Stimulated activated CD4-positive, alpha-beta T cell treated with anti-CD3 and anti-CD28 coated beads, Interleukin-4, amount 100 ng/mL, for 4 hours (primary cell): Measurements from ENCODE around the gene FBXO47.
"Not testable (repeated sequence)": the region's sequence is repeated elsewhere in the genome, so short reads cannot be mapped to it uniquely, and the experiment has no call there.

ENCODE experiments used
- DNase-seq, 2 experiments: peaks; one replicate each; pipeline ENCODE4 v3.0.0-alpha.2; 2020

Gene FBXO47

GRCh38 chr17:38980490-38981217 lies 13.5 kb upstream of the FBXO47 start:
- no peak for DNase-seq

DNA sequence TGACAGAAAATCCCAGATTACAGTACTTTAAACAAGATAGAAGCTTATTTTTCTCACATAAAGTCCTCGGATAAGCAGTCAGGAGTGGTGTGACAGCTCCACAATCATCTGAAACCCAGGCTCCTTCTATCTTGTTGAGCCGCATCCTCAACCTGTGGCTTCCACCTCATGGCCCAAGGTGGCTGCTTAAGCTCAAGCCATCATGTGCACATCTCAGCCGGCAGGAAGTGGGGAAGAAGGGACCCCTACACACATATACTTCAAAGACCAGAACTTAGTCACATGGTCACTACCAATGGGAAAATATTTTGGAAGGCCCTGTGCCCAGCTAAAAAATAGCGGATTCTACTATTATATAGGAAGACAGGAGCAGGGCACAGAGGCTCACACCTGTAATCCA lies 11.0 kb upstream of the FBXO47 start:
- no peak for DNase-seq

GRCh38 chr17:38976187-38976551 lies 9.0 kb upstream of the FBXO47 start:
- not testable (repeated sequence) for DNase-seq

DNA sequence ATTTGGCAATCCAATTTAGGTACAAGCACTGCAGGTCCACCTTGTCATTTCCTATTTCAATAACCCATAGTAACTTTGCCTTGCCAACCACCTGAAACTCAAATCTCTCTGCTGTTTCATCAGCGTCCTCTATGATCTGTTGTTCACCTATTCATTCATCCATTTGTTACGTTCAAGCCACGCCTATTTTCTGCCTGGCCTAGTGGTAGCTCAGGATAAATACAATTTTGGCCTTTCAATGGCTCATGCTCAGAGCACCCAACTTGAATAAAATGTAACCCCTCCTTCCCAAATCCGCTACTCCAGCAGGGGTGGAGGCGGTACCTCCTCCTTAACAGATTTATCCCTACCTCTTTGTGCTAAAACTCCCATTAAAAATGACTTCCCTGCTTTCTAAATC lies 3.6 kb upstream of the FBXO47 start:
- DNase-seq = no peak

DNA sequence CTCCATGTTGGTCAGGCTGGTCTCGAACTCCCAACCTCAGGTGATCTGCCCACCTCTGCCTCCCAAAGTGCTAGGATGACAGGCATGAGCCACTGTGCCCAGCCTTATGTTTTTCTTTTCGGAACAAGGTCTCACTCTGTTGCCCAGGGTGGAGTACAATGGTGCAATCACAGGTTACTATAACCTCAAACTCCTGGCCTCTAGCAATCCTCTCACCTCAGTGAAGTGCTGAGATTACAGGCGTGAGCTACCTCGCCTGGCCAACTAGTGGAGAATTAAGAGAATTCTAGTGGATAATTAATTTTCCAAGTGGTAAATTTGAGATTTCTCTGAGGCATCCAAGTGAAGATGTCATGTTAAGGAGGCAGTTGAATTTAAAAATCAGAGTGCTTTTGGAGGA lies 2.9 kb upstream of the FBXO47 start:
- no peak for DNase-seq

DNA sequence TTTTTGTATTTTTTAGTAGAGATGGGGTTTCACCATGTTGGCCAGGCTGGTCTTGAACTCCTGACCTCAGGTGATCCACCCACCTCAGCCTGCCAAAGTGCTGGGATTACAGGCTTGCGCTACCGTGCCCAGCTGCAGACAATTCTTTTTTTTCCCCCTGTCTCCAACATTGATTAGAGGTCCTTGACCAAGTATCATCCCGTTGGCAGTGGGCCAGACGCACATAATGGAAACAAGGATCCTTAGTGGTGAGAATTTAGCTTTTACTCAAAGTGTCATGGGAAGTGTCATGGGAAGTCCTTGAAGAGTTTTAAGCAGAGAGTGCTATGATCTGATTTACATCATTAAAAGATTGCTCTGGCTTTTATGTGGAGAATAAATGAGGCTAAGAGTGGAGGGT lies 2.1 kb upstream of the FBXO47 start:
- no peak for DNase-seq

DNA sequence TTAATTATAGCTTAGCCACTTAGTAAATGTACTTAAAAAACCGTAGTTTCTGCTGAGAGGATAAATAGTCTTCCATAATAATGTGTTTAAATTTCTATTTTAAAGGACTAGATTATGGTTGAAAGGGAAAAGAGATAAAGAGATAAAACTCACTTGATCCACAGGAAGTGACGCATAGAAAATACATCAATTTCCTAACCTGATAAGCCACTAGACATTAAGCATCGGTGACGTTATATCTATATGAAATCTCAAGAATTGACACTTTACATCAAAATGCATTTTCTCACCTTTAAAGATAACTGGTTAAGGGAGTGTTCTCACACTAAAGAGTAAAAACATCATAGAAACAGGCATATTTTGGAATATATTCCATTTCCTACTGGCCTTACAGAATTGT lies 5.8 kb downstream of the FBXO47 start:
- no peak for DNase-seq

DNA sequence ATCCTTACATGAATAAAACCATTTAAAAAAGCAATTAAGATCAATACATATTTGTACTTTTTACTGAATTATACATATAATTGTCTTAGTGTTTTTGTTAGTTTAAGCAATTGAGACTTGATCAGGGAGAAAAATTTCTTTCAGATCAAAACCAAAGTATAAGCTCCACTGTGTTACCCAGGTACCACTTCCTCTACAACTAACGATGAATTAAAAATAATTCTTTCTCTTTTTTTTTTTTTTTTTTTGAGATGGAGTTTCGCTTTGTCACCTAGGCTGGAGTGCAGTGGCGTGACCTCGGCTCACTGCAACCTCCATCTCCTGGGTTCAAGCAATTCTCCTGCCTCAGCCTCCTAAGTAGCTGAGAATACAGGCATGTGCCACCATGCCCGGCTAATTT lies 6.8 kb downstream of the FBXO47 start:
- DNase-seq = no peak

DNA sequence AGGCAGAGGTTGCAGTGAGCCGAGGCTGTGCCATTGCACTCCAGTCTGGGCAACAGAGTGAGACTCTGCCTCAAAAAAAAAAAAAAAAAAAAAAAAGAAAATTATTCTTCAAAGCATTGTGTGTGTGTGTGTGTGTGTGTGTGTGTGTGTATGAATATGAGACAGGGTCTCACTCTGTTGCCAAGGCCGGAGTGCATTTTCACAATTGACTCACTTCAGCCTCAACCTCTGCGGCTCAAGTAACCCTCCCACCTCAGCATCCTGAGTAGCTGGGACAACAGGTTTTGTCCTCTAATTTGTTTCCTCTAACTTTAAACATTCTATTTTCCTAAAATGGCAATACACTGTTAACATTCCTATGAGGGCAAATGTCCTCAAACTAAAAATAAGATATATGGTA lies 7.7 kb downstream of the FBXO47 start:
- DNase-seq = no peak

GRCh38 chr17:38958756-38959155 lies 8.4 kb downstream of the FBXO47 start:
- no peak for DNase-seq

DNA sequence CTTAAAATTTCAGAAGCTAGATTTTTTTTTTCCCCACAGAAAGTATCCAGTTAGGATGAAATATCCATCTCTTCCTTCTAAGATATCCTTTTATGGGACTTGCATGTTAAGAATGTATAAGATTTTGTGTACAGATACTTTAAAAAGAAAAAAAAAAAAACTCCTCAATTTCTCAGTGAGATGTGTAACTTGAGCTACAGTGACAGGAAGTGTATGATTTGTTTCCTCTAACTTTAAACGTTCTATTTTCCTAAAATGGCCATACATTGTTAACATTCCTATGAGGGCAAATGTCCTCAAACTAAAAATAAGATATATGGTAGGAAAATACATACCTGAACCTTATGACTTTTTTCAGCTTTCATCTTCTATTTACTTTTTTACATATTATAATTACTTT lies 8.9 kb downstream of the FBXO47 start:
- DNase-seq = no peak

DNA sequence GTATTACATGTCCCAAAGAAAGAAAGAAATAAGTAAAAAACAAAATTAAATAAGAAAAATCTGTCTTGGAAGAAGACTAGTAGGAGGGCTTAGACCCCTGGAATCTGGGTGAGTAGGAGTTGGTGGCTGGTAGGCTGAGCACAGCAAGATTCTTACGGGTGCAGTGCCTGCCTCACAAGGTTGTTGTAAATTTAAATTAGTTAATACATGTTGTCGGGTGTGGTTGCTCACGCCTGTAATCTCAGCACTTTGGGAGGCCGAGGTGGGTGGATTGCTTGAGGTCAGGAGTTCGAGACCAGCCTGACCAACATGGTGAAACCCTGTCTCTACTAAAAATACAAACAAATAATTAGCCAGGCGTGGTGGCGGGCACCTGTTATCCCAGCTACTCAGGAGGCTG lies 13.4 kb downstream of the FBXO47 start:
- not testable (repeated sequence) for DNase-seq

GRCh38 chr17:38947189-38947588 lies 20.0 kb downstream of the FBXO47 start:
- no peak for DNase-seq

- DNase-seq = no peak
Observed at GRCh38 chr17:38943607-38944006, 23.6 kb downstream of the FBXO47 start.

DNA sequence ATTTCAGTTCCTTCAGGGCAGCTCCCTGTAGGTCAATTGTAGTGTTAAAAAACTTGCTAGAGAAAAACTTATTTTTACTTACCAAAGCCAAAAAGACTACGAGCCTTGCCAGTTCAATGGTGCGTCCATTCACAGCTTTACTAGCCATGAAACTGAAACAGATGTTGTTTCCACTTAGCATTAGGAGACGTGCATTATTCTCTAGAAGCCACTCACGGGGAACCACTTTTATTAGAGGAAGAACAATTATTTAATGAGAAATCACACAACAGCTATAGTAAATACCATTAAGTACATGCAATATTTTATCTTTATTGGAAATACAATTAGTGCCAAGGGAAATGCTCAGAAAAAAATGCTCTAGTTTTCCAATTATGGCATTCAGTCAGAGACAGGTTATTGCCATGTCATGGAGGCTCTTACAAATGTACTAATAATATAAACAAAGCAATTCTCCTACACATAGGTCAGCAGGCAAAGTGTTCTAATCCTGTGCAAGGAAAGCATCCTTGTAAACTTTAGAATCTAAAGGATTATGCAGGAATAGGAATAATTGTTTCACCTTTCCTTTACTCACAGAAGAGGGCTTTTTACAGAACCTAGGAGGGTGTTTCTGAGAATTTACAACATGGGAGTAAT lies 24.4 kb downstream of the FBXO47 start:
- DNase-seq = no peak

DNA sequence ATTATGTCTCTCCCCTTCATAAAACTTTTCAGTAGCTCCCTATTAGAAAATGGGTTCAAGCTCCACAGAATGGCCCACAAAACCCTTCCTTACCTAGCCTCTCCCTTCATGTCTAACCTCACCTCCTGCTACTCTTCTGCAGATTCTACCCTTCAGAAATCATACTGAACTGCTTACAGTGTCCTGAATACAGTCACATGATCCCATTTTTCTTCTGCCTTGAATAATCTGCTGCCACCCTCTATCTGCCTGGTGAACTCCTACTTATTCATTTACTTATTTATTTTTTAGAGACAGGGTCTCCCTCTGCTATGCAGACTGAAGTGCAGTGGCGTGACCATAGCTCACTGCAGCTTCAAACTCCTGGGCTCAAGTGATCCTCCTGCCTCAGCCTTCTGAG lies 26.8 kb downstream of the FBXO47 start:
- no peak for DNase-seq

GRCh38 chr17:38939987-38940386 lies 27.2 kb downstream of the FBXO47 start:
- DNase-seq = no peak

- not testable (repeated sequence) for DNase-seq
Observed at GRCh38 chr17:38933962-38934361, 33.2 kb downstream of the FBXO47 start.

DNA sequence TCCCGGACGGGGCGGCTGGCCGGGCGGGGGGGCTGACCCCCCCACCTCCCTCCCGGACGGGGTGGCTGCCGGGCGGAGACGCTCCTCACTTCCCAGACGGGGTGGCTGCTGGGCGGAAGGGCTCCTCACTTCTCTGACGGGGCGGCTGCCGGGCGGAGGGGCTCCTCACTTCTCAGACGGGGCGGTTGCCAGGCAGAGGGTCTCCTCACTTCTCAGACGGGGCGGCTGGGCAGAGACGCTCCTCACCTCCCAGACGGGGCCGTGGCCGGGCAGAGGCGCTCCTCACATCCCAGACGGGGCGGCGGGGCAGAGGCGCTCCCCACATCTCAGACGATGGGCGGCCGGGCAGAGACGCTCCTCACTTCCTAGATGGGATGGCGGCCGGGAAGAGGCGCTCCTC lies 36.4 kb downstream of the FBXO47 start:
- DNase-seq = not testable (repeated sequence)

DNA sequence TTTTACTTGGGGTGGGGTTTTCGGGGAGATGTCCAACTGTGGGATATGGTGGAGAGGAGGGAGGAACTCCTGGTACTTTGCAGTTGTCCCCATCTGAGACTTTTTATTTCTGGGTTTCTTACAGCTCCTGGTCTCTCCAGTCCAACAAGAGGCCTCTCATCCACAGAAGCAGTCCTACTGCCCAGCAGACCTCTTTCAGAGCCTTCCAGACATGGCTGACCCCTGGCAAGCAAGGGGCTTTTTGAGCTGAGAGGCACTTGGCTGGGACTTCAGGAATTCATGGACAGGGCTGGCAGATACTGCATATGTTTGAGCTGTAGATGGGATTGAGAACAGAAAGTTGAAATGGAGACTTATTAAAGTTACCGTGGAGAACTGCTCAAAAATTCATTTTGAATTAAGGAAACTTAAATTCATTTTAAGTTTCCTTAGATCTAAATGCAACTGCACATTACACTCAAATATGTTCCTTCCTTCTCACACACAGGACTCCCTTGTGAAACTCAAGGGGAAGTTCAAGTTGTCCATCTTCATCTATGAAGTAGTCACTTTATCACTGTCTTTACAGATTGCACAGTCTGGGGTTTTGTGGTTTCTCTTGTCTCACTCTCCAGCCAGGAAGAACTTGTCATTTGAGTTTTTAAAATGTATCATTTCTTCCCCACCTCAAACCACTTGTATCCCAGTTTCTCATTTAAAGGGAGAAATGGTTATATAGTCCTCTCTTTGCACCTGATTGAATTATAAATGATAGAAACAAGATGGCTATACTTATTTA lies 40.7 kb downstream of the FBXO47 start:
- DNase-seq = no peak

DNA sequence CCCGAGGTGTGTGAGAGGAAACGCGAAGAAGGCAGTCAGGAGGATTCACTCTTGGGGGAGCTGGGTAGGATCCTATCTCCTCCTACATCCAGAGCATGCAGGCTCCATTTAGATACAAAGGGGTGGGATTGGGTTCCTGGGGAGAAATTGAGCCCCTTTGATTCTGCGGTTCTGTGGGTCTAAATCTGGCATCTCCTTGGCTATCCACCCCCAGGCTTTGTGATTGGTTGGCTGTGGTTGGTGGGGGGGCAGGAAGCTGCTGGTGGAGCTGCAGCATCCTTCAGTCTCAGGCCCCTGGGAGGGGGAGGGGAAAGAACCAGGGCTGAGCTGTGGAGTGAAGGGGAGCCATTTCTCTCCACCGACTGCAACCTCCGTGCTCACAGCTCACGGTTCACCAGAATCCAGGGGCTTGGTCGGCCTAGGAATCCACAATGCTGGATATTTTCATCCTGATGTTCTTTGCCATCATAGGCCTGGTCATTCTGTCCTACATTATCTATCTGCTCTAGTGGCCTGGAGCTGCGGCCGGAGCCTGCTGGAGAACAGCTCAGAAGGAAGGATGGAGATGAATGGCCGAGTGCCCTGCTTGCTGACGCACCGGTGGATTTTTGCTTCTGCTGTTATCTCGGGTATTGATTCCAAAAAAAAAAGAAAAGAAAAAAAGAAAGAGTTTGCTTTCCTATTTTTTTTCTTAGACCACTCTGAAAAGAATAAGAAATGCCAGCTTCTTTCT lies 41.8 kb downstream of the FBXO47 start, which contains the start of gene LASP1NB:
TSS of gene LASP1NB (plus strand) at position 352 of the 733 bp plus-strand sequence.
- peak in 1 of 2 experiments; percentile 24 for DNase-seq

GRCh38 chr17:38922538-38923297 lies 44.5 kb downstream of the FBXO47 start:
- no peak for DNase-seq
